ENCODE results near the gene ASB6.
"Not testable (repeated sequence)": the region's sequence is repeated elsewhere in the genome, so short reads cannot be mapped to it uniquely, and the experiment has no call there.

ASB6 gene

GRCh38 chr9:129646654-129647053 lies 4.7 kb upstream of the ASB6 start:
- H3K27ac ChIP-seq = no peak overlapping the region

GRCh38 chr9:129646252-129646651 lies 4.3 kb upstream of the ASB6 start:
- H3K27ac ChIP-seq = no peak overlapping the region
- no peak for DNase-seq (ENCODE audit: low read depth, low spot score)

More at GRCh38 chr9:129646654-129647053, 4.7 kb upstream of the ASB6 start:
- no peak for DNase-seq (ENCODE audit: low read depth, low spot score)

- no peak overlapping the region for H3K27ac ChIP-seq
- no peak for DNase-seq (ENCODE audit: low read depth, low spot score)
These were observed 3.0 kb upstream of the ASB6 start for GRCh38 chr9:129644902-129645301.

- DNase-seq (ENCODE audit: low read depth, low spot score) = no peak
- no peak overlapping the region for H3K27ac ChIP-seq
These were observed 2.4 kb upstream of the ASB6 start for GRCh38 chr9:129644365-129644764.

GRCh38 chr9:129643706-129644105 lies 1.8 kb upstream of the ASB6 start:
- no peak overlapping the region for H3K27ac ChIP-seq
- no peak for DNase-seq (ENCODE audit: low read depth, low spot score)

- peak overlapping the region; percentile 49 for H3K27ac ChIP-seq
- no peak for DNase-seq (ENCODE audit: low read depth, low spot score)
These were observed 841 bp downstream of the ASB6 start for GRCh38 chr9:129640871-129641749.

- no peak overlapping the region for H3K27ac ChIP-seq
- DNase-seq (ENCODE audit: low read depth, low spot score) = no peak
These were observed 1.7 kb downstream of the ASB6 start for GRCh38 chr9:129640086-129640870.

GRCh38 chr9:129639756-129640085 lies 2.2 kb downstream of the ASB6 start:
- no peak for DNase-seq (ENCODE audit: low read depth, low spot score)
- no peak overlapping the region for H3K27ac ChIP-seq

GRCh38 chr9:129639034-129639630 lies 2.8 kb downstream of the ASB6 start:
- DNase-seq (ENCODE audit: low read depth, low spot score) = no peak
- H3K27ac ChIP-seq = no peak overlapping the region

GRCh38 chr9:129637673-129638439 lies 4.1 kb downstream of the ASB6 start:
- no peak overlapping the region for H3K27ac ChIP-seq

GRCh38 chr9:129637102-129637501 lies 4.8 kb downstream of the ASB6 start:
- no peak overlapping the region for H3K27ac ChIP-seq
- DNase-seq (ENCODE audit: low read depth, low spot score) = no peak

More at GRCh38 chr9:129637673-129638439, 4.1 kb downstream of the ASB6 start:
- DNase-seq (ENCODE audit: low read depth, low spot score) = no peak

GRCh38 chr9:129636343-129636742 lies 5.6 kb downstream of the ASB6 start:
- DNase-seq (ENCODE audit: low read depth, low spot score); H3K27ac ChIP-seq: not testable (repeated sequence)

- no peak overlapping the region for H3K27ac ChIP-seq
- DNase-seq (ENCODE audit: low read depth, low spot score) = no peak
These were observed 6.6 kb downstream of the ASB6 start for GRCh38 chr9:129635099-129636065.

GRCh38 chr9:129633848-129634247 lies 8.1 kb downstream of the ASB6 start:
- H3K27ac ChIP-seq = no peak overlapping the region
- DNase-seq (ENCODE audit: low read depth, low spot score) = no peak

GRCh38 chr9:129633207-129633606 lies 8.7 kb downstream of the ASB6 start:
- H3K27ac ChIP-seq = no peak overlapping the region
- no peak for DNase-seq (ENCODE audit: low read depth, low spot score)

- H3K27ac ChIP-seq = no peak overlapping the region
- DNase-seq (ENCODE audit: low read depth, low spot score) = no peak
These were observed 9.5 kb downstream of the ASB6 start for GRCh38 chr9:129632460-129632859.

GRCh38 chr9:129631674-129632129 lies 10.2 kb downstream of the ASB6 start:
- DNase-seq (ENCODE audit: low read depth, low spot score) = no peak
- H3K27ac ChIP-seq = no peak overlapping the region

GRCh38 chr9:129630967-129631673 lies 10.8 kb downstream of the ASB6 start:
- no peak overlapping the region for H3K27ac ChIP-seq
- no peak for DNase-seq (ENCODE audit: low read depth, low spot score)

All from epithelial cell of prostate (primary cell).